GM19099 (cell line): Measurements from ENCODE around the gene PTPRD.

Experiments used
- POLR2A ChIP-seq: IDR thresholded peaks from 3 replicates; pipeline ENCODE4 v1.6.1; 2011; ENCODE audit warnings: low read depth; ENCODE audit not compliant: insufficient read length; ENCODE audit errors: extremely low read depth

Gene PTPRD

DNA sequence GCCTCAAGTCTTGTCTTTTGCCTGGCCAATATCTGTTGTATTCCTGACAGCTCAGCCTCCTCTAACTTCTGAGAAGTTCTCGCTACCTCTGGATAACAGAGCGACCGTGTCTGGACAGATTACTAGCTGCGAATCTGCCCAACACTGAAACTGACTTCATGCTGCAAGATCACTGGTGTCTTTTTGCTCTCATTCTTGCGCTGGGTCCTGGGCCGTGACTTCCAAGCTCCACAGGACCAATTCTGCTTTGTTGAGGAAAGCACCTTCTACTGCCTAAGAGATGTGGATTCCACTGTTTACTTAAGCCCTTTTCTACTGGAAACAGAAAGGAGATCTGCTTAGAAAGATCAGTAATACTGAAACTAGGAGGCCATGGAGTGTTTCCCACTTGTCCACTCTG lies 1834.4 kb downstream of the PTPRD start:
- TF ChIP-seq POLR2A, result no peak

- TF ChIP-seq POLR2A, result no peak
These were observed 1840.5 kb downstream of the PTPRD start for GRCh38 chr9:8772302-8772701.

DNA sequence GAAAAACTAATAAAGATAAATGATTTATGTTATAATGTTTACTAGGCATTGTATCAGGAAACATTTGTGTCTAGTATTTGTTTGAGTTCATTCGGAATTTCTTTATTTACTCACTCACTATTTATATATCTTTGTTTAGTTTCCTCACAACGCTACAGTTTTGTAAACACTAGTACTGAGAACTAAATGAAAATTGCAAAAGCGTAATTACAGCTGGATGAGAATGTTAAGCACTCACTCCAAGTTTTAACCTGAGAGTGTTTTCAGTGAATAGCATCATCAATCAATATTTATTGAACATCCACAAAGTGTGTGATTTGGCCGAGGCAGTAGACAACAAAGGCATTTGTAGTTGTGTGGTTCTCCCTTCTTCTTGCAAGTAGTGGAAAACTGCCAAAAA lies 1843.6 kb downstream of the PTPRD start:
- no peak for TF ChIP-seq POLR2A

GRCh38 chr9:8766096-8766495 lies 1846.7 kb downstream of the PTPRD start:
- no peak for TF ChIP-seq POLR2A

DNA sequence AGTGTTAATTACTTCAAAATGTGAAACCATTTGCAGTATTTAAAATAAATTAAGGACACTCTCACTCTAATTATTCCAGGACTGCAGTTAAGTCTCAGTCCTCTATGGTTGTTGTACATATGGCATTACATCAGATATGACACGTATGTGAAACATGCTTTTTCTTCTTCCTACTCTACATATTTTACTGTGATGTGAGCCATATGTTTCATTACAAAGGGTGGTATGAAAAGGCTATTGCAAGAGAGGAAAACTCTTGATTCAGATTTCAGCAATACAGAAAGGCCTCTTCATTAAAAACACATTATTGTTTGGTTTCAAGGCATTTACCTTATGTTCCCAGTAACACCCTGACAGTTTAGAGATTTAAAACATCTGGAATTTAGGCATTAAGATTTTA lies 1848.8 kb downstream of the PTPRD start:
- no peak for TF ChIP-seq POLR2A

- no peak for TF ChIP-seq POLR2A
These were observed 1850.2 kb downstream of the PTPRD start for GRCh38 chr9:8762479-8763085.

- TF ChIP-seq POLR2A, result no peak
These were observed 1852.6 kb downstream of the PTPRD start for GRCh38 chr9:8760000-8760767.

- no peak for TF ChIP-seq POLR2A
These were observed 1854.9 kb downstream of the PTPRD start for GRCh38 chr9:8757881-8758280.

DNA sequence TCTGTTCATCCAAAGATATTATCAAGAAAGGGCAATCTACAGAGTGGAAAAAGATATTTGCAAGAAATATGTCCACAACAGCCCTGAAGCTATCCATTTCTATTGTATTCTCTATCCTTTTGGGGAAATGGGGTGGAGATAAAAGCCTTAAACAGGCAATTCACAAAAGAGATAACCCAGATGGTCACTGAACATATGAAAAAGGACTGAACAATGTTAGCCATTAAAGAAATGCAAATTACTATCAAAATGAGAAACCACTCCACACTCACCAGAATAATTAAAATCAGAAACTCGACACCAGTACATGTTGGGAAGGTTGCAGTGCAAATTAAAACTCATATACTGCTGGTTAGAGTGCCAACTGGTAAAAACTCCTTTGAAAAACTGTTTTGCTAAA lies 1858.1 kb downstream of the PTPRD start:
- TF ChIP-seq POLR2A, result no peak

- no peak for TF ChIP-seq POLR2A
These were observed 1861.3 kb downstream of the PTPRD start for GRCh38 chr9:8751406-8751930.

DNA sequence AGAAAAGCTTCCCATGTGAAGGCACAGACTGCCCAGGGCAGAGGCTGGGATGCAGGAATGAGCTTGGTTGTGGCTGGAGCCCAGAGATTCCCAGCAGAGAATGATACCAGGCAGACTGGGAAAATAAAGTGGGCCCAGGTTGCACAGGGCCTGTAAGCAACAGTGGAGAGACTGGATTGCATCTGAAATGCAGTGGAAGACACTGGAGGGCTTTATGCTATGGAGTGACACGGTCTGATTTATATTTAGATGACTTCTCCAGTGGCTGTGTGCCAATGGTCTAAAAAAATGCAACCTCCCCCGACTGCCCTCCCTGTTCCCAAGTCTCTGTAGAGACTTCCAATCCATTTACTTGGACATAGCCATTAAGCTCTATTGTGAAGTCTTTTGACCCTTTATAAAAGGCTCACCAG lies 1862.2 kb downstream of the PTPRD start:
- no peak for TF ChIP-seq POLR2A

- TF ChIP-seq POLR2A, result no peak
These were observed 1867.5 kb downstream of the PTPRD start for GRCh38 chr9:8745347-8745746.

- no peak for TF ChIP-seq POLR2A
These were observed 1873.9 kb downstream of the PTPRD start for GRCh38 chr9:8738945-8739344.

GRCh38 chr9:8736805-8737204 lies 1876.0 kb downstream of the PTPRD start:
- no peak for TF ChIP-seq POLR2A

GRCh38 chr9:8734760-8735159 lies 1878.0 kb downstream of the PTPRD start:
- TF ChIP-seq POLR2A, result no peak

DNA sequence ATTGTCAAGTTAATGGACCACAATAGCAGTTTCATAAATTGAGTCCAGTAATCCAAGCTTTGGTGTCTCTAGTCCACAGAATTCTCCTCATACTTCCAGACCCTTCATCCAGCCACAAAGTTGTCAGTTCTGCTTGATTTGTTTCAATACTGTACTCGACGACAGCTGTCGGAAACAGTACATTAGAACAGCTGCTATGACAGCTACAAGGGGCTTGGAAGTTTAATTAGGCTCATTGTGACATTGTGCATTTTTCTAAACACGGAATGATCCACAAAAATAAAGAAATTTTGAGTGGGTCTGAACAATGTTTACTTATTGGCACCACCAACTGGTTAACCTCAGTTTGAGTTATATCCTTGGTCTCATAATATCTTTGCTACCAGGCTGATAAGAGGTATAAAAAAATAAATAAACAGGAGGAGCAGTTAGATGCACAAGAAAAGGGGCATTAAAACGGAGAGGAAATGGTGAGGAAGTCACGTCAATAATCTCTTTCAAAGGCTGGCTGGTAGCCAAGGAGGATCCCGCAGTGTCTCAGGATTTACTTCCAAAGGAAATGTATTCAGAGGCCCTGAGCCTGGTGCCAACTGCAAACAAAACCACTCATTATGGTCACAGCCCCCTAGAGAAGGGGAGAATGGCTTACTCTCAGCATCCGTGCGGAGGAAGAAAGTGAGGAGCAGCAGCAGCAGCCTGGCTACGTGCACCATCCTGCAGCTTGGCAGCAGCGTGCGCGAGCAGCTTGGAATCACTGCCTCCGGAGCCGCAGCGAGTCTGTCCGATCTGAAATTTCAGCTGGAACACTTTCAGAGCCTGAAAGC lies 1879.5 kb downstream of the PTPRD start:
- TF ChIP-seq POLR2A, result no peak

- TF ChIP-seq POLR2A, result no peak
These were observed 1880.3 kb downstream of the PTPRD start for GRCh38 chr9:8732367-8733075.
